Activated T-helper 2 cell treated with anti-CD3 and anti-CD28 coated beads, Interferon-gamma antibody, Interleukin-2, Interleukin-4, amounts not matched to agents 10 μg/mL and 5 μg/mL and 100 μg/mL, durations not matched to agents 14 hours and 24 hours and 36 hours (primary cell): ENCODE results near the gene ALG14. TPM values are rescaled to one million over a fixed set of nuclear protein-coding genes. Genes with fewer than 3 reads are reported as not detected.
"Not testable (repeated sequence)": the region's sequence is repeated elsewhere in the genome, so short reads cannot be mapped to it uniquely, and the experiment has no call there.

Experiments used
- DNase-seq: peaks from one replicate; pipeline ENCODE4 v3.0.0; 2021; ENCODE audit warnings: low spot score
- H3K27ac Mint-ChIP-seq: one replicate; pipeline ENCODE4 v1.8.0; 2021; ENCODE audit warnings: mixed read lengths
- H3K27me3 Mint-ChIP-seq: one replicate; pipeline ENCODE4 v1.8.0; 2021; ENCODE audit warnings: low read depth, mixed read lengths
- H3K36me3 Mint-ChIP-seq: one replicate; pipeline ENCODE4 v1.8.0; 2021; ENCODE audit warnings: low read depth, mixed read lengths
- H3K4me1 Mint-ChIP-seq: one replicate; pipeline ENCODE4 v1.8.0; 2021; ENCODE audit warnings: low read depth, mixed read lengths
- H3K4me3 Mint-ChIP-seq: one replicate; pipeline ENCODE4 v1.8.0; 2021; ENCODE audit warnings: low read depth, mild to moderate bottlenecking, moderate library complexity, mixed read lengths
- H3K9me3 Mint-ChIP-seq: one replicate; pipeline ENCODE4 v1.8.0; 2021; ENCODE audit warnings: mixed read lengths
- intact Hi-C: fragments of 100-400 bp; cut with micrococcal nuclease; formaldehyde crosslinking; loops from one replicate; pipeline ENCODE4 v1.15.1; 2023
- total RNA-seq: library from RNA; stranded (reverse); gene quantifications from 2 replicates; pipeline ENCODE4 v1.2.3, GENCODE V29; 2022

ALG14 gene
- total RNA-seq, 1 donor from 2014 or later, result 2.4 TPM

DNA sequence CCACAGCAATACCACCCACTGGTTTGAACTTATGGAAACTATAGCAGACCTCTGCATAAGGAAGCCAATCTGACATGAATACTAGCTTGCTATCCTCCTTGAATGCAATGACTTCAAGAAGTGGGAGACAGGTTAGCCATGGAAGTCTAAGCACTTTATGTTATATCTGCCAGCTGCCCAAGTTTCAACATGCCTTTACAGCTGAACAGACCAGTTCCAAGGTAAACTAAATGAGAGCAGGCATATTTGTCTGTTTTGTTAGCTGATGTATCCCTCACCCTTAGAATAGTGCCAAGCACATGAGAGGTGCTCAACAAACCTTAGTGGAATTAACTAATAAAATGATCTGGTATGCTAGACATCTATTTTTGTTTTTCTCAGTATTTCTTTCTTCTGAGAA is 65.1 kb downstream of the ALG14 start:
- H3K4me1 Mint-ChIP-seq, result no peaks in the 10 kb centered on the region
- H3K36me3 Mint-ChIP-seq, result no peaks in the 10 kb centered on the region
- H3K4me3 Mint-ChIP-seq, result no peak overlapping the region
- DNase-seq, result no peak
- no peak overlapping the region for H3K27ac Mint-ChIP-seq
- no peaks in the 10 kb centered on the region for H3K9me3 Mint-ChIP-seq
- H3K27me3 Mint-ChIP-seq, result peaks cover 1% of the 10 kb centered on the region
- intact Hi-C loops, result no loop called here

DNA sequence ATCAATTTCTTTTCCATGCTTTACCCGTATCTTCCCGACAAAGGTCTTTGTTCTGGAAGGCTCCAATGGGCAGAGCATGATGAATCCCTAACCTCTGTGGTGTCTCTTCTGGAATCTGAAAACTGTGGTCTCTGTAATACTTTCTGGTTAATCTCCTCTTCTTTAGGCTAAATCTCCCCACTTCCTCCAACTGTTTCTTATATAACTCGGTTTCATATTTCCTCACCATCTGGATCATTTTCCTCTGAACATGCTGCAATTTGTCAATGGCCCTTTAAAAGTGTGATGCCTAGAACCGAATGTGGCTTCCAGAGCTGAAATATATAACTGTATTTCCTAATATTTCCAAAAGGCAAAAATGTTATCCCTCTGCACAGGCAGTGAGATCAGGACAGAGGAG is 66.1 kb downstream of the ALG14 start:
- Mint-ChIP-seq H3K4me3 (no peak overlapping the region), H3K27me3 (peaks cover 1% of the 10 kb centered on the region), H3K27ac (no peak overlapping the region), H3K36me3 (no peaks in the 10 kb centered on the region), H3K9me3 (no peaks in the 10 kb centered on the region), H3K4me1 (no peaks in the 10 kb centered on the region)
- intact Hi-C loops, result no loop called here
- no peak for DNase-seq

DNA sequence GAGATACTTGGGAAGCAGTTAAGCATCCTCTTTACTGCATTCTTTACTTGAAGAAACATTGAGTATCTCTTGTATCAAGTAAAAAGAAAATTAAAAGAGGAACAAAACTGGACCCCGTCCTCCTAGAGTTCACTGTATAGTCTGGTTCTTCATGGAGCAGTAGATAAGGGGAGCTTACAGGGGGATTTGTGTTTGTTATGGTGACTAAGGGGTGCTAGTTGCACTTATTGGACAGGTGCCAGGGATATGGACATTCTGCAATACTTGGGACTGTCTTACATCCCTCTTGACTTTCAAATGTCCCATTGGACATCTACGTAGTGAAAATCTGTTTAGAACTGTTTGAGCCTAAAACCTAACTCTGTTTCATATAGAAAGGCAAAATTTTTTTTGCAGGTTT is 67.2 kb downstream of the ALG14 start:
- Mint-ChIP-seq H3K4me1 (no peaks in the 10 kb centered on the region), H3K9me3 (no peaks in the 10 kb centered on the region), H3K27ac (no peak overlapping the region), H3K27me3 (peaks cover 1% of the 10 kb centered on the region), H3K4me3 (no peak overlapping the region), H3K36me3 (no peaks in the 10 kb centered on the region)
- DNase-seq, result no peak
- intact Hi-C loops, result no loop called here

DNA sequence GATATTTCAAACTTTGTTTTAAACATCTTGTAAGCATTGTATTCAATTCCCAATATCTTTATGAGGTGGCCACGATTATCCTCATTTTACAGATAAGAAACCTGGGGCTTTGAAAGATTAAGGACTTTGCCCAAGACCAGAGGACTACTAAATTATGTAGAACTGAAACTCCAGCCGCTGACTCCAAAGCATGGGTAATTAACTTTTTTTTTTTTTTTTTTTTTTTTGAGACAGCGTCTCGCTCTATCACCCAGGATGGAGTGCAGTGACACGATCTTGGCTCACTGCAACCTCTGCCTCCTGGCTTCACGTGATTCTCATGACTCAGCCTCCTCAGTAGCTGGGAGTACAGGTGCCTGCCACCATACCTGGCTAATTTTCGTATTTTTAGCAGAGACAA is 68.7 kb downstream of the ALG14 start:
- Mint-ChIP-seq H3K36me3 (no peaks in the 10 kb centered on the region), H3K9me3 (no peaks in the 10 kb centered on the region), H3K4me1 (no peaks in the 10 kb centered on the region), H3K27me3 (peaks cover 1% of the 10 kb centered on the region), H3K27ac (no peak overlapping the region), H3K4me3 (no peak overlapping the region)
- intact Hi-C loops, result no loop called here
- no peak for DNase-seq

DNA sequence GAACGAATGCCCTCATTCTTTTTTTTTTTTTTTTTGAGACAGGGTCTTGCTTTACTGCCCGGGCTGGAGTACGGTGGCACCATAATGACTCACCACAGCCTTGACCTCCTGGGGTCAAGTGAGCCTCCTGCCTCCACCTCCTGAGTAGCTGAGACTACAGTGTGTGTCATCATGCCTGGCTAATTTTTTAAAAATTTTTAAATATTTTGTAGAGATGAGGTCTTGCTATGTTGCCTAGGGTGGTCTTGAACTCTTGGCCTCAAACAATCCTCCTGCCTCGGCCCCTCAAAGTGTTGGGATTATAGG is 69.4 kb downstream of the ALG14 start:
- no peak overlapping the region for H3K27ac Mint-ChIP-seq
- intact Hi-C loops, result no loop called here
- DNase-seq, result no peak

DNA sequence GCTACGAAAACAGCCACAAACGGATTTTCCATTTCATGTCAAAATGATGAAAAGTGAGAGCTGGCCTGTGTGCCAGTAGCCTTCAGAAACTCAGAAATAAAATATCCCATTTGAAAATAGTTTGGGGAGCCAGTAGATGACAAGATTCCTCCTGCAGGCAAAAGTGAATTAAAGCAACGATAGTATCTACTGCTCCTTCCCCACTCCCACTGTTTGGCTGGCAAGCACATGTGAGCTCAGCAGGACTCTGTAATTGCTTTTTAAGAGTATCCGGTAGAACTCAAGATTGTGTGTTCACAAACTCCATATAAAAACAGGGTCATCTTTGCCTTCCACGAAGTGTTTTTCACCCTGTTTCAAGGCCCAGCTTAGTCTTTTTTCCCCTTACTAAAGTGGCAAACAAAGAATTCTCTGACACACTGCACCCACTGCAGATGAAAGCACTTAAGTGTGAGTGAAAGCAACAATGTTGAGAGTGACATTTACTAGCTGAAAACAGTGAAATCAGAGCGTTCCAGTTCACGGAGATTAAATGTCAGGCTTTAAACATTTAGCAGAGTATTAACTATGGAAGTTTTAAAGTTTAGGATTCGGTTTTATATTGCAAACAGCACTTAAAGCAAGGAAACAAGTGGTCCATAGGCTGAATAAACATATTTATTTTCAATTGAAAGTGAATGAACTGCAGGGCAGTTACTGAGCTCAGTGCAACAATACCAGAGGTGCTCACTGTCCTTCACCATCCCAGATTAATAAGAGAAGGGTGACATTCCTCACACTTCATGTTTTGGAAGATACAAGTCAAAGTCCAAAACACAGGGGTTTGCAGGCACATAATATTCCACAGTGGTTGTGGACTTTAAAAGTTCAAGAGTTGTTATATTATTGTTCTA is 70.0 kb downstream of the ALG14 start:
- intact Hi-C loops, result no loop called here

More for the DNA sequence above, 69.4 kb downstream of the ALG14 start:
- Mint-ChIP-seq H3K27me3 (peaks cover 1% of the 10 kb centered on the region), H3K4me1 (no peaks in the 10 kb centered on the region), H3K36me3 (no peaks in the 10 kb centered on the region), H3K4me3 (no peak overlapping the region), H3K9me3 (no peaks in the 10 kb centered on the region)

DNA sequence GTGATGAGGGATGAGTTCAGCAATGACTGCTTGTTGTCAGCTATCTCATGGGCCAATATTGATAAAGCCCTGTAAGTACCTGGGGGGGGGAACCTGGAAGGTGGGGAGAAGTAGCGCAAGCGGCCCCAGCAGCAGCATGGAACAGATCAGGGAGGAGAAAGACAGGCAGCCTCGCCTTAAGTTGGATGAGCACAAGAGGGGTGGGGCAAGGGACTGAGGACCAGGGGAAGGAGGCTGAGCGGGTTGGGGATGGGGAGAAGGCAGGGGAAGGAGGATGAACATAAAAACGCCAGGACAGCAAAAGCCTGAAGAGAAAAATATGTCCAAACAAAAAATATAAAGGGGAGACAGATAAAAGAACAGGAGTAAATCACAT is 70.6 kb downstream of the ALG14 start:
- Mint-ChIP-seq H3K36me3 (no peaks in the 10 kb centered on the region), H3K27ac (no peak overlapping the region), H3K4me1 (no peaks in the 10 kb centered on the region), H3K27me3 (no peaks in the 10 kb centered on the region), H3K4me3 (no peak overlapping the region), H3K9me3 (no peaks in the 10 kb centered on the region)
- intact Hi-C loops, result no loop called here
- no peak for DNase-seq

More for the DNA sequence above, 70.0 kb downstream of the ALG14 start:
- Mint-ChIP-seq H3K9me3 (no peaks in the 10 kb centered on the region), H3K4me1 (no peaks in the 10 kb centered on the region), H3K27me3 (no peaks in the 10 kb centered on the region), H3K27ac (no peak overlapping the region), H3K4me3 (no peak overlapping the region), H3K36me3 (no peaks in the 10 kb centered on the region)
- no peak for DNase-seq

DNA sequence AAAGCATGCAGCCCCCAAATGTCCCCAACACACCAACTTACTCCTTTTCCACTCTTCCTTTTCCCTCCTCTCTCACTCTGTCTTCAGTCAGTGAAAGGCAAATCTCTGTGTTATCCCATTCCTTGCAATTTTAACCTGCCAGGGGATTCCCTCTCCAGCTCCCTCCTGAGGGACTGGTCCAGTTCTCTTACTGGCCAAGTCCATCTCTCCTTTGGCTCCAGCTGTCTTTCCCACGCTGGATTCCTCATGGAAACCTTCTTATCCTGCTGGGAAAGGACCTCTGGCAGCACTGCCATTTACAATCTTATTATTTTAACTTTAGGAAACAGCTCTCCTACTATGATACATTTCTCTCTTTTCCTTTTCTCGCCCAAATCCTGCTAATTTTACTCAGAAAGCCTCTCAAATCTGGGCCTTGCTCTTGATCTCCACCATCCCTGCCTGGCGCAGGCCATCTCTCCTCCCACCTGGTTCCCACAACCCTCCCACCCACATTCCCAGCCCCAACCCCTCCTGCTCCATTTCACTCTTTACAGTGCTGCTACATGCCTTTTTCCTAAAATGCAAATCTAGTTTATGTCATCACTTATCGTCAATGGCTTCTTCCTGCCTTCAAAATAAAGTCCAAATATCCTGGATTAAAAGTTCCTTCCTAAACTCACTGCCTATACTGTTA is 73.2 kb downstream of the ALG14 start:
- H3K9me3 Mint-ChIP-seq, result no peaks in the 10 kb centered on the region
- intact Hi-C loops, result no loop called here
- DNase-seq, result no peak
- peaks cover 1% of the 10 kb centered on the region for H3K27me3 Mint-ChIP-seq
- H3K27ac Mint-ChIP-seq, result no peak overlapping the region
- H3K4me1 Mint-ChIP-seq, result no peaks in the 10 kb centered on the region
- no peaks in the 10 kb centered on the region for H3K36me3 Mint-ChIP-seq
- no peak overlapping the region for H3K4me3 Mint-ChIP-seq

DNA sequence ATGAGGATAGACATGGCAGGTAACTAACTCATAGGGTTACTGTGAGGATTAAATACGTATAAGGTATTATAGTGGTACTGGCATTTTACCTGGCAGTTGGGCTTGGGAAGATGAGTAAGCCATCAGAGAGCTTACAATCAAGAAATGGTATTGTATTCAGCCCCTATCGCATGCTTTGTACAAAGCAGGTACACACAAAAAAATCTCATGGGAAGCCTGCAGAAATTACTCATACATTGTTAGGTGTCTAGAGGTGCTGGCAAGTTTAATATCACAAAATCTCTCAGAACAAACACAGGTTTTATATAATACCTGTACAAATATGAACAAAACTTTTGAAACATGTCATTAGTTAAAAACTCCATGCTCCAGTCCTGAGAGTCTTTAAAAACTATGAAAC is 74.0 kb downstream of the ALG14 start:
- H3K27me3 Mint-ChIP-seq, result peaks cover 1% of the 10 kb centered on the region
- no peaks in the 10 kb centered on the region for H3K36me3 Mint-ChIP-seq
- no peaks in the 10 kb centered on the region for H3K9me3 Mint-ChIP-seq
- H3K27ac Mint-ChIP-seq, result no peak overlapping the region
- intact Hi-C loops, result no loop called here
- no peak overlapping the region for H3K4me3 Mint-ChIP-seq
- no peak for DNase-seq
- H3K4me1 Mint-ChIP-seq, result no peaks in the 10 kb centered on the region

DNA sequence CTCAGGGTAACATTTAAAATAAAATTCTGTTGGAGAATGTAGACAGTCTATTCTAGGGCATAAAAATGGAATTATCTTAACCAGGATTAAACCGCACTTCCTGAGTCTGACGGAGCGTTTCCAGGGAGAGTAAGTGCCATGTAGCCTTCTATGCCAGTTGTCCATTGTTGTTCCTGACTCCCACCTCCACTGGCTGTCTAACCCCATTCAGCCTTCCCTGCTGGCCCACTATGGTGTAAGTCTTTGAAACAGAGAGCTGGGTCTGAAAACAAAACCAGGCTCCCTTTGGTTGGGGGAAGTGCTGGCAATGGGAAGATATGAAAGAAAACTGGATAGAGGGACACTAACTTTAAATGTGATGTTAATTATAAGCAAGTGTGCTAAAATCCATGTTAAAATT is 74.6 kb downstream of the ALG14 start:
- intact Hi-C loops, result no loop called here
- peaks cover 1% of the 10 kb centered on the region for H3K27me3 Mint-ChIP-seq
- no peaks in the 10 kb centered on the region for H3K4me1 Mint-ChIP-seq
- H3K9me3 Mint-ChIP-seq, result no peaks in the 10 kb centered on the region
- H3K36me3 Mint-ChIP-seq, result no peaks in the 10 kb centered on the region
- DNase-seq, result no peak
- H3K27ac Mint-ChIP-seq, result no peak overlapping the region
- H3K4me3 Mint-ChIP-seq, result no peak overlapping the region

DNA sequence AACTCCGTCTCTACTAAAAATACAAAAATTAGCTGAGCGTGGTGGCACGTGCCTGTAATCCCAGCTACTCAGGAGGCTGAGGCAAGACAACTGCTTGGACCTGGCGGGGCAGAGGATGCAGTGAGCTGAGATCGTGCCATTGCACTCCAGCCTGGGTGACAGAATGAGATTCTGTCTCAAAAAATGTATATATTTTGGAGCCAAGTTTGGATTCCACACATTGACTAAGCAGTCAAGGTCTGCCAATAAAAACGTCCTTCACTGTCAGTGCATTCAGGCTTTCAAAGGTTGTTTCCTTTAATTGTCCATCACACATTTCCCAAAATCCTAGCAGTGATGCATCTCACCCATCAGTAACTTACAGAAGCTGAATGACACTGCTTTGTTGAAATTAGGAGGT is 77.2 kb downstream of the ALG14 start:
- H3K4me3 Mint-ChIP-seq, H3K4me1 Mint-ChIP-seq, intact Hi-C loops, H3K27me3 Mint-ChIP-seq, H3K36me3 Mint-ChIP-seq, DNase-seq, H3K9me3 Mint-ChIP-seq, H3K27ac Mint-ChIP-seq: not testable (repeated sequence)

DNA sequence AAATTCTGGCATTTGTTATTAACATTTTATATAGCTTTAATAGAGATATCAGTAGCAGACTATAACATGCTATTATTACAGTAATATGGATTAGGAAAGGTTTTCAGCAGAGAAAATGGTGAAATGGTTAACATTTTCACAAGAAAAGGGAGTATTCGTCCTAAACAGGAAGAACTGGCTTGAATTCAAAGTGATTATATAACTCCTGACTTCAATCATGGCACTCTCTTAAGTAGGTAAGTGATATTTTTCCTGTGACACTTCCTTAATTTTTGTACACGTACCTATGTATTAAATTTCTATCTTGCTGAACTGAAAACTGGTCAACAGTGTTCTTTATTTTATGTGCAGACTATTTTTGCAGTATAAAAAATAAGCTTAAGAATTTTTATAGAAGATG is 77.9 kb downstream of the ALG14 start:
- Mint-ChIP-seq H3K27me3 (peaks cover 1% of the 10 kb centered on the region), H3K27ac (no peak overlapping the region), H3K36me3 (no peaks in the 10 kb centered on the region), H3K4me1 (no peaks in the 10 kb centered on the region), H3K9me3 (no peaks in the 10 kb centered on the region), H3K4me3 (no peak overlapping the region)
- intact Hi-C loops, result no loop called here
- DNase-seq, result no peak

DNA sequence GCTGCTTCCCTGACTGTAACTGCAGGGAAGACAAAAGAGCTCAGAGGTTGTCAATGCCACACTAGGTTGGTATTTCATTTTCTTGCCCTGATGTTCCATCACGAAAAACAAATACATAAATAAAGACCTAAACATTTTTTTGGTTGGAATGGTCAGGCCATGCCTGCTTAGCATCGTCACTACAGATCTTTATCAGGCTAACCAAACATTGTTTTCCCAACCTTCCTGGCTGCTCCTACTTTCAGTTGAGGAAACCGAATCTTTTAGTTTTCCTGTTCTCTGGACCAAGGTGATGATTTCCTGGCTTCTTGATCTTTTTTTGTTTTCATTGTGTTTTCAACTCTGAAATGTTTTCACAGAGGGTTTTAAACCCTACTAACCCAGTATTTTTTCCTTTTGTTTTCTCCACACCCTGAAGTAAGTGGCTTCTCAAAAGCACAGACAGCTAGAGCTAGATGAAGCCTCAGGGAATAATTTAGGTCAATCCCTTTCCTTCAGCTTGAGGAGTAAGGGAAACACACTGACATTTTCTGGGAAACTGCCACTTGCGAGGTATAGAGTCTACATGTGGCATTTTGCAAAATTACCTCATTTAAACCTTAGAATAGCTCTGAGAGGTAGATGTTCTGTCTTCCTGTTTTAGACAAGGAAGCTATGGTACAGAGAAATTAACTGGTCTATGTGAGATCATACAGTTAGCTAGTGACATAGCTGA is 78.7 kb downstream of the ALG14 start:
- H3K4me1 Mint-ChIP-seq, result no peaks in the 10 kb centered on the region
- H3K36me3 Mint-ChIP-seq, result no peaks in the 10 kb centered on the region
- H3K4me3 Mint-ChIP-seq, result no peak overlapping the region
- peaks cover 1% of the 10 kb centered on the region for H3K27me3 Mint-ChIP-seq
- intact Hi-C loops, result no loop called here
- no peak for DNase-seq
- no peak overlapping the region for H3K27ac Mint-ChIP-seq
- no peaks in the 10 kb centered on the region for H3K9me3 Mint-ChIP-seq
